NCI-H2227 treated with DMSO at 0.1 percent for 48 hours (cell line): ENCODE measurements around the gene IL4R.

Source experiments
- DNase-seq: peaks from one replicate; lab custom pipeline; 2025; lab: John Stamatoyannopoulos, UW

IL4R gene

GRCh38 chr16:27330542-27330941 lies 16.8 kb downstream of the IL4R start:
- no peak for DNase-seq

- no peak for DNase-seq
Measured at GRCh38 chr16:27332105-27332504, 18.3 kb downstream of the IL4R start.

GRCh38 chr16:27333104-27333503 lies 19.3 kb downstream of the IL4R start:
- no peak for DNase-seq

- DNase-seq, result no peak
Measured at GRCh38 chr16:27333549-27333948, 19.8 kb downstream of the IL4R start.

GRCh38 chr16:27334192-27334764 lies 20.5 kb downstream of the IL4R start:
- no peak for DNase-seq

GRCh38 chr16:27334838-27335237 lies 21.1 kb downstream of the IL4R start:
- no peak for DNase-seq

- no peak for DNase-seq
Measured at GRCh38 chr16:27335349-27336053, 21.7 kb downstream of the IL4R start.

GRCh38 chr16:27337024-27337423 lies 23.2 kb downstream of the IL4R start:
- no peak for DNase-seq

GRCh38 chr16:27339180-27339579 lies 25.4 kb downstream of the IL4R start:
- no peak for DNase-seq

- no peak for DNase-seq
Measured at GRCh38 chr16:27340654-27341053, 26.9 kb downstream of the IL4R start.

GRCh38 chr16:27341549-27341948 lies 27.8 kb downstream of the IL4R start:
- DNase-seq, result no peak

GRCh38 chr16:27341971-27342370 lies 28.2 kb downstream of the IL4R start:
- no peak for DNase-seq

GRCh38 chr16:27344721-27345120 lies 30.9 kb downstream of the IL4R start:
- DNase-seq, result no peak

- no peak for DNase-seq
Measured at GRCh38 chr16:27345201-27345600, 31.4 kb downstream of the IL4R start.

- no peak for DNase-seq
Measured at GRCh38 chr16:27346819-27347218, 33.0 kb downstream of the IL4R start.

- no peak for DNase-seq
Measured at GRCh38 chr16:27347930-27348685, 34.3 kb downstream of the IL4R start.

GRCh38 chr16:27349276-27349675 lies 35.5 kb downstream of the IL4R start:
- no peak for DNase-seq

GRCh38 chr16:27350006-27350405 lies 36.2 kb downstream of the IL4R start:
- no peak for DNase-seq

GRCh38 chr16:27351989-27352388 lies 38.2 kb downstream of the IL4R start:
- no peak for DNase-seq

- DNase-seq, result no peak
Measured at GRCh38 chr16:27353853-27354252, 40.1 kb downstream of the IL4R start.

- DNase-seq, result no peak
Measured at GRCh38 chr16:27355610-27356009, 41.8 kb downstream of the IL4R start.

GRCh38 chr16:27356794-27357193 lies 43.0 kb downstream of the IL4R start:
- DNase-seq, result no peak

- DNase-seq, result no peak
Measured at GRCh38 chr16:27359051-27359450, 45.3 kb downstream of the IL4R start.
